HepG2 (cell line): Measurements from ENCODE around the gene RPTOR. TPM values are rescaled to one million over a fixed set of nuclear protein-coding genes. Genes with fewer than 3 reads are reported as not detected.

ENCODE experiments used
- ARID4A ChIP-seq: sonication (generic); formaldehyde crosslinking; IDR thresholded peaks from 2 replicates; pipeline ENCODE4 v1.5.0; 2020; ENCODE audit warnings: mild to moderate bottlenecking, missing genetic modification reagents, borderline replicate concordance
- HNRNPL ChIP-seq: fragments of 200-400 bp; formaldehyde crosslinking; IDR thresholded peaks from 2 replicates; pipeline ENCODE4 v1.6.1; 2017; ENCODE audit warnings: mild to moderate bottlenecking, low read depth, low read length
- KMT2B ChIP-seq: IDR thresholded peaks from 2 replicates; pipeline ENCODE4 v1.6.1; 2016; ENCODE audit warnings: missing genetic modification reagents, missing compliant biosample characterization
- MXD4 ChIP-seq: IDR thresholded peaks from 2 replicates; pipeline ENCODE4 v1.6.1; 2016; ENCODE audit warnings: mild to moderate bottlenecking, missing biosample characterization, missing genetic modification reagents
- RNF2 ChIP-seq: fragments of 450-650 bp; conservative IDR thresholded peaks from 2 replicates; pipeline ENCODE4 v1.6.1; 2016; ENCODE audit warnings: low read depth
- ZHX1 ChIP-seq: sonication (generic); formaldehyde crosslinking; IDR thresholded peaks from 2 replicates; pipeline ENCODE4 v1.8.1; 2022; ENCODE audit warnings: low read depth, mild to moderate bottlenecking, missing genetic modification reagents
- ZNF143 ChIP-seq: sonication (generic); formaldehyde crosslinking; IDR thresholded peaks from 2 replicates; pipeline ENCODE4 v1.4.0; 2020; ENCODE audit warnings: missing genetic modification reagents
- ZNF331 ChIP-seq: sonication (generic); formaldehyde crosslinking; IDR thresholded peaks from 2 replicates; pipeline ENCODE4 v1.4.0; 2020; ENCODE audit warnings: missing genetic modification reagents
- ZSCAN31 ChIP-seq: sonication (generic); formaldehyde crosslinking; IDR thresholded peaks from 2 replicates; pipeline ENCODE4 v1.5.0; 2020; ENCODE audit warnings: low read depth, mild to moderate bottlenecking, missing genetic modification reagents
- polyA plus RNA-seq, 8 experiments: library from polyadenylated mRNA; depleted of rRNA in 3 of 8; stranded (reverse) in 7 of 8; unstranded in 1 of 8; fragments of >200 nt; fragmentation: Illumina TruSeq in 4 of 8; extraction: Trizol in 4 of 8; gene quantifications; 2 replicates each; pipeline versions ENCODE4 v1.2.1 to v1.2.3, GENCODE V29; 2011 to 2016; ENCODE audit warnings: low read depth in 4 of 8, missing spikeins in 1 of 8, mixed read lengths in 1 of 8; ENCODE audit not compliant: insufficient read depth in 1 of 8
- total RNA-seq, 5 experiments: library from RNA; depleted of rRNA; stranded (reverse); fragments of >200 nt; fragmentation: Illumina TruSeq; extraction: Trizol; gene quantifications; 2 replicates each; pipeline ENCODE4 v1.2.3, GENCODE V29; 2016; ENCODE audit warnings: low read depth in 1 of 5
- TF ChIP-seq, protein P1 (sequence below): sonication (generic); formaldehyde crosslinking; IDR thresholded peaks from 2 replicates; pipeline ENCODE4 v1.9.0; 2021; ENCODE audit warnings: missing genetic modification reagents, mild to moderate bottlenecking, borderline replicate concordance
- TF ChIP-seq, protein P2 (sequence below): sonication (generic); formaldehyde crosslinking; conservative IDR thresholded peaks from 2 replicates; pipeline ENCODE4 v1.4.0; 2020; ENCODE audit warnings: missing genetic modification reagents
- TF ChIP-seq, protein P3 (sequence below): fragments of 450-650 bp; IDR thresholded peaks from 2 replicates; pipeline ENCODE4 v1.6.1; 2017

The RPTOR gene
- total and polyA plus RNA-seq, 2 of the 13 experiments (the other 11 are each of a cell fraction or from before 2014, with no cell fraction given) = 6.6 to 25.3 TPM

DNA sequence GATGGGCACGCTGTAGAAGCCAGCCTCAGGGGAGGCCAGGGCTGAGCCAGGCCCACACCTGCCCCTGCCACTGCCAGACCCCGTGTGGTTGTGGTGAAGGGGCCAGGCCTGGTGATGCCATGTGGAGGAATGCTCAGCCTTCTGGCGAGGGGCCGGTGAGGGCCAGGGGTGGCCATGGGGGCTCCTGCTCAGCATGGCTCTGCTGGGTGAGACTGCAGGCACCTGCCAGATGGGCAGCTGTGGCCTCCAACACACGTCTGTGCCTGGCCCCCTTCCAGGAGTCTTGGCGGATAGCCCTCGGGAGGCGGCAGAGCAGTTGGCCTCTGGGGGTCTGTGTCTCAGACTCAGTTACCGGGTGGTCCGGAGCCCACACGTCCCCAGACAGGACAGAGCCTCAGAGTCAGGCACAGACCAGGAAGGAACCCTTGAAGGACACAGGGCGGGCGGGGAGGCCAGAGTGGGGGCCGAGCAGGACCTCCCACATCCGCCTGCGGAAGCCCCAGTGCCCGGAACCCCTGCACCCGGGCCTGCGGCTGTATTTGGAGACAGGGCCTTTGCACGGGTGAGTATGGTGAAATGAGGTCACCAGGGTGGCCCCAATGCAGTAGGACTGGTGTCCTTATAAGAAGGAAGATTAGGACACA lies 424.5 kb downstream of the RPTOR start (continued):
- TF ChIP-seq ARID4A (CRISPR knock-in tag) (0 out of 2 replicates have a peak, but pooled peaks have one; percentile 5), ZSCAN31 (CRISPR knock-in tag) (no peak), ZNF331 (CRISPR knock-in tag) (no peak), ZNF143 (CRISPR knock-in tag) (no peak), HNRNPL (0 out of 2 replicates have a peak, but pooled peaks have one; percentile 54), KMT2B (CRISPR knock-in tag) (no peak), ZHX1 (CRISPR knock-in tag) (no peak), MXD4 (CRISPR knock-in tag) (0 out of 2 replicates have a peak, but pooled peaks have one; percentile 21), RNF2 (no peak)
- TF ChIP-seq, protein P1, sequence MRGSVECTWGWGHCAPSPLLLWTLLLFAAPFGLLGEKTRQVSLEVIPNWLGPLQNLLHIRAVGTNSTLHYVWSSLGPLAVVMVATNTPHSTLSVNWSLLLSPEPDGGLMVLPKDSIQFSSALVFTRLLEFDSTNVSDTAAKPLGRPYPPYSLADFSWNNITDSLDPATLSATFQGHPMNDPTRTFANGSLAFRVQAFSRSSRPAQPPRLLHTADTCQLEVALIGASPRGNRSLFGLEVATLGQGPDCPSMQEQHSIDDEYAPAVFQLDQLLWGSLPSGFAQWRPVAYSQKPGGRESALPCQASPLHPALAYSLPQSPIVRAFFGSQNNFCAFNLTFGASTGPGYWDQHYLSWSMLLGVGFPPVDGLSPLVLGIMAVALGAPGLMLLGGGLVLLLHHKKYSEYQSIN = no peak
- TF ChIP-seq, protein P2, sequence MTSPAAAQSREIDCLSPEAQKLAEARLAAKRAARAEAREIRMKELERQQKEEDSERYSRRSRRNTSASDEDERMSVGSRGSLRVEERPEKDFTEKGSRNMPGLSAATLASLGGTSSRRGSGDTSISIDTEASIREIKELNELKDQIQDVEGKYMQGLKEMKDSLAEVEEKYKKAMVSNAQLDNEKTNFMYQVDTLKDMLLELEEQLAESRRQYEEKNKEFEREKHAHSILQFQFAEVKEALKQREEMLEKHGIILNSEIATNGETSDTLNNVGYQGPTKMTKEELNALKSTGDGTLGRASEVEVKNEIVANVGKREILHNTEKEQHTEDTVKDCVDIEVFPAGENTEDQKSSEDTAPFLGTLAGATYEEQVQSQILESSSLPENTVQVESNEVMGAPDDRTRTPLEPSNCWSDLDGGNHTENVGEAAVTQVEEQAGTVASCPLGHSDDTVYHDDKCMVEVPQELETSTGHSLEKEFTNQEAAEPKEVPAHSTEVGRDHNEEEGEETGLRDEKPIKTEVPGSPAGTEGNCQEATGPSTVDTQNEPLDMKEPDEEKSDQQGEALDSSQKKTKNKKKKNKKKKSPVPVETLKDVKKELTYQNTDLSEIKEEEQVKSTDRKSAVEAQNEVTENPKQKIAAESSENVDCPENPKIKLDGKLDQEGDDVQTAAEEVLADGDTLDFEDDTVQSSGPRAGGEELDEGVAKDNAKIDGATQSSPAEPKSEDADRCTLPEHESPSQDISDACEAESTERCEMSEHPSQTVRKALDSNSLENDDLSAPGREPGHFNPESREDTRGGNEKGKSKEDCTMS (CRISPR knock-in tag) = no peak
- TF ChIP-seq, protein P3, sequence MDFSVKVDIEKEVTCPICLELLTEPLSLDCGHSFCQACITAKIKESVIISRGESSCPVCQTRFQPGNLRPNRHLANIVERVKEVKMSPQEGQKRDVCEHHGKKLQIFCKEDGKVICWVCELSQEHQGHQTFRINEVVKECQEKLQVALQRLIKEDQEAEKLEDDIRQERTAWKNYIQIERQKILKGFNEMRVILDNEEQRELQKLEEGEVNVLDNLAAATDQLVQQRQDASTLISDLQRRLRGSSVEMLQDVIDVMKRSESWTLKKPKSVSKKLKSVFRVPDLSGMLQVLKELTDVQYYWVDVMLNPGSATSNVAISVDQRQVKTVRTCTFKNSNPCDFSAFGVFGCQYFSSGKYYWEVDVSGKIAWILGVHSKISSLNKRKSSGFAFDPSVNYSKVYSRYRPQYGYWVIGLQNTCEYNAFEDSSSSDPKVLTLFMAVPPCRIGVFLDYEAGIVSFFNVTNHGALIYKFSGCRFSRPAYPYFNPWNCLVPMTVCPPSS = no peak
